ENCODE measurements around the gene PLOD1. TPM values are rescaled to one million over a fixed set of nuclear protein-coding genes. Genes with fewer than 3 reads are reported as not detected.

Gene PLOD1
- total and polyA plus RNA-seq, 5 donors from 2014 or later, result 2.2 to 6.6 (median 3.2) TPM

DNA sequence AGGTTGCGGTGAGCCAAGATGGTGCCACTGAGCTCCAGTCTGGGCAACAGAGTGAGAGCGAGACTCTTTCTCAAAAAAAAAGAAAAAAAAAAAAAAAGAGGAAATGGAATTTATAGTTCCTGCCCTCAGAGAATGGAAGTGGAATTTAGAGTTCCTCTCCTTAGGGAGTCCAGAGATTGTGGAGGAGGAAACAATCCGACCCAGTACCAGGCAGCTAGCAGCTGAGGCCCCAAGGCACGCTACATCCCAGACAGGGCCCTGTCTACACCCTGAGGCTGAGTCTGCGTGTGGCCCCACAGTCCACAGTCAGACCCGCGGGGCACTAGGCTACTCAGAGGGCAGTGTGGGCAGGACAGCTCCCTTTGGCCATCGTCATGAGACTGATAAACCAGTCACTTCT is 43.8 kb downstream of the PLOD1 start:
- Histone ChIP-seq H3K27ac (ENCODE audit: insufficient read depth, low read length, poor library complexity, severe bottlenecking) (no peak overlapping the region), H3K4me3 (ENCODE audit: low read depth, low read length) (no peak overlapping the region), H3K27me3 (ENCODE audit: control insufficient read depth, insufficient read depth, low read length) (no peaks in the 10 kb centered on the region), H3K36me3 (ENCODE audit: control insufficient read depth, insufficient read depth, low read length) (peaks cover 8% of the 10 kb centered on the region), H3K9me3 (ENCODE audit: control insufficient read depth in 2 of 2, low read length in 2 of 2) (no peaks in the 10 kb centered on the region), H3K4me1 (ENCODE audit: control insufficient read depth, insufficient read depth, low read length, poor library complexity, severe bottlenecking) (peaks cover 23% of the 10 kb centered on the region)
- Mint-ChIP-seq H3K4me1 (peaks cover 13 to 33% (median 20%) of the 10 kb centered on the region in 4 donors), H3K27me3 (no peaks in the 10 kb centered on the region), H3K9me3 (peaks cover 0 to 2% (median 0%) of the 10 kb centered on the region in 7 donors), H3K4me3 (peak overlapping the region in 2 of 4 donors; percentile 36 to 52), H3K36me3 (no peaks in the 10 kb centered on the region), H3K27ac (no peak overlapping the region)
- DNase-seq (no peak), ATAC-seq (ENCODE audit: low read depth in 2 of 2) (no peak)

GRCh38 chr1:11979028-11979850 is 44.7 kb downstream of the PLOD1 start:
- peak overlapping the region; percentile 88 to 96 (median 92) for H3K4me3 Mint-ChIP-seq
- peaks cover 15% of the 10 kb centered on the region for H3K36me3 ChIP-seq (ENCODE audit: control insufficient read depth, insufficient read depth, low read length)
- peak overlapping the region; percentile 38 to 94 (median 92) for H3K27ac Mint-ChIP-seq
- peaks cover 13 to 43% (median 28%) of the 10 kb centered on the region in 4 donors for H3K4me1 Mint-ChIP-seq
- H3K27me3 ChIP-seq (ENCODE audit: control insufficient read depth, insufficient read depth, low read length), result no peaks in the 10 kb centered on the region
- H3K9me3 Mint-ChIP-seq, result peaks cover 0 to 2% (median 0%) of the 10 kb centered on the region in 7 donors
- DNase-seq (no peak), ATAC-seq (ENCODE audit: low read depth in 2 of 2) (no peak)
- peak overlapping the region; percentile 98 for H3K27ac ChIP-seq (ENCODE audit: insufficient read depth, low read length, poor library complexity, severe bottlenecking)
- peak overlapping the region; percentile 74 for H3K4me3 ChIP-seq (ENCODE audit: low read depth, low read length)
- H3K4me1 ChIP-seq (ENCODE audit: control insufficient read depth, insufficient read depth, low read length, poor library complexity, severe bottlenecking), result peaks cover 23% of the 10 kb centered on the region
- H3K36me3 Mint-ChIP-seq, result peaks cover 9% of the 10 kb centered on the region
- no peaks in the 10 kb centered on the region for H3K9me3 ChIP-seq (ENCODE audit: control insufficient read depth in 2 of 2, low read length in 2 of 2)
- no peaks in the 10 kb centered on the region for H3K27me3 Mint-ChIP-seq

DNA sequence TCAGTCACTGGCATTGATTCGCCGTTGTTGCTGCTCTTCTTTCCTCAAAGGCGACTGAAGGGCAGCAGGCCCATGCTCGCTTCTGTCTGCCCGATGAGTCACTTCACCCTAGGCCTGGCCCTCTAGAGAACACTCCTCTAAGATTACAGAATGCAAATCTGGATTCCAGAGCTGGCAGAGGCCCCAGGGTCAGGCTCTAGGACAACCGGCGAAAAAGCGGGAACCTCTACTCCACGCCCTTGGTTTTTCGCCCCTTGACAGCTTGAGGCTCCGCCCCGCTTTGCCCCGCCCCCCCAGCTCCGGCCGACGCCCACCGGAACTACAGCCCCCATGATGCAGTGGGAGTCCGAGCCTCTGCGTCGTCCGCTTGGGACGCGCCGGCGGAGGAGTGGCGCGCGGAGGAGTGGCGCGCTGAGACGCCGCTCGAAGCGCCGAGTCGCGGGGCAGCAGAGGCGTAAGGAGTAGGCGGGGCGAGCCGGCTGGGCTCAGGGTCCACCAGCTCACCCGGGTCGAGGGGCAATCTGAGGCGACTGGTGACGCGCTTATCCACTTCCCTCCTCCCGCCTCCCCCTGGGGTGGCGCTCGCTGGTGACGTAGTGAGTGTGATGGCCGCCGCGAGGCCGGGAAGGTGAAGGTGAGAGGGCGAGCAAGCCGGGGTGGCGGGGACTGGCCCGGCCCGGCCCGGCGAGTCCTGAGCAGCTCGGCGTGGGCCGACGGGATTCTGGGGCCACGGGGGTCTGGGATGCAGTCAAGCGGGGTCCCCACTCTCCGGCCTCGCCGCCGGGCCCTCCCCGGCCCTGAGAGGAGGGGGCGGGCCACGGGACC is 45.5 kb downstream of the PLOD1 start, which contains the start of gene MFN2:
TSS of gene MFN2 (plus strand) at position 594 of the 825 bp plus-strand sequence. CDS start 8,725 bp downstream, outside the sequence.
- peak within 1 kb of the TSS; percentile 98 for H3K27ac ChIP-seq (ENCODE audit: insufficient read depth, low read length, poor library complexity, severe bottlenecking)
- peak; percentile 91 to 96 (median 95) for DNase-seq
- H3K27me3 ChIP-seq (ENCODE audit: control insufficient read depth, insufficient read depth, low read length), result no peaks in the 10 kb centered on the region
- Mint-ChIP-seq H3K36me3 (peaks cover 14% of the 10 kb centered on the region), H3K27ac (peak within 1 kb of the TSS; percentile 88 to 94 (median 92)), H3K9me3 (peaks cover 0 to 2% (median 0%) of the 10 kb centered on the region in 7 donors), H3K27me3 (no peaks in the 10 kb centered on the region), H3K4me3 (peak within 1 kb of the TSS; percentile 92 to 97 (median 96)), H3K4me1 (peaks cover 13 to 51% (median 32%) of the 10 kb centered on the region in 4 donors)
- ATAC-seq (ENCODE audit: low read depth in 2 of 2), result peak; percentile 94 to 96
- peaks cover 23% of the 10 kb centered on the region for H3K4me1 ChIP-seq (ENCODE audit: control insufficient read depth, insufficient read depth, low read length, poor library complexity, severe bottlenecking)
- no peaks in the 10 kb centered on the region for H3K9me3 ChIP-seq (ENCODE audit: control insufficient read depth in 2 of 2, low read length in 2 of 2)
- peak within 1 kb of the TSS; percentile 90 for H3K4me3 ChIP-seq (ENCODE audit: low read depth, low read length)
- H3K36me3 ChIP-seq (ENCODE audit: control insufficient read depth, insufficient read depth, low read length), result peaks cover 24% of the 10 kb centered on the region

DNA sequence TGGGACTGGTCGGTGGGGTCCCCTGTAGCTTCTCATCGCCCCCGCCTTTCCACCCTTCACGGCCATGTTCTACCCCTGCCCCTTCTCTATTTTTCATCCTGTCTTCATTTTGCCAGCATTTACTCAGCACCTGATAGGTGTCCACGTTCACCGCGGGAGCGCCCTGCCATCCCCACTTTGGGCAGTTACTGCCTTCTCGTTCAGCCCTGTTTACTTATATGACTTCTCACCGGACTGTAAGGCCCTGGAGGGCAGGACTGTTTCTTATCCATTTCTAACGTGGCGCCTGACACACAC is 46.1 kb downstream of the PLOD1 start:
- Mint-ChIP-seq H3K4me3 (peak overlapping the region; percentile 92 to 97 (median 96)), H3K4me1 (peaks cover 13 to 52% (median 35%) of the 10 kb centered on the region in 4 donors), H3K36me3 (peaks cover 14% of the 10 kb centered on the region), H3K27ac (peak overlapping the region in 2 of 3 donors; percentile 90 to 94), H3K9me3 (no peaks in the 10 kb centered on the region), H3K27me3 (no peaks in the 10 kb centered on the region)
- Histone ChIP-seq H3K36me3 (ENCODE audit: control insufficient read depth, insufficient read depth, low read length) (peaks cover 26% of the 10 kb centered on the region), H3K27me3 (ENCODE audit: control insufficient read depth, insufficient read depth, low read length) (no peaks in the 10 kb centered on the region), H3K27ac (ENCODE audit: insufficient read depth, low read length, poor library complexity, severe bottlenecking) (peak overlapping the region; percentile 98), H3K4me1 (ENCODE audit: control insufficient read depth, insufficient read depth, low read length, poor library complexity, severe bottlenecking) (peaks cover 23% of the 10 kb centered on the region), H3K9me3 (ENCODE audit: control insufficient read depth in 2 of 2, low read length in 2 of 2) (no peaks in the 10 kb centered on the region), H3K4me3 (ENCODE audit: low read depth, low read length) (peak overlapping the region; percentile 90)
- DNase-seq (no peak), ATAC-seq (ENCODE audit: low read depth in 2 of 2) (no peak)

DNA sequence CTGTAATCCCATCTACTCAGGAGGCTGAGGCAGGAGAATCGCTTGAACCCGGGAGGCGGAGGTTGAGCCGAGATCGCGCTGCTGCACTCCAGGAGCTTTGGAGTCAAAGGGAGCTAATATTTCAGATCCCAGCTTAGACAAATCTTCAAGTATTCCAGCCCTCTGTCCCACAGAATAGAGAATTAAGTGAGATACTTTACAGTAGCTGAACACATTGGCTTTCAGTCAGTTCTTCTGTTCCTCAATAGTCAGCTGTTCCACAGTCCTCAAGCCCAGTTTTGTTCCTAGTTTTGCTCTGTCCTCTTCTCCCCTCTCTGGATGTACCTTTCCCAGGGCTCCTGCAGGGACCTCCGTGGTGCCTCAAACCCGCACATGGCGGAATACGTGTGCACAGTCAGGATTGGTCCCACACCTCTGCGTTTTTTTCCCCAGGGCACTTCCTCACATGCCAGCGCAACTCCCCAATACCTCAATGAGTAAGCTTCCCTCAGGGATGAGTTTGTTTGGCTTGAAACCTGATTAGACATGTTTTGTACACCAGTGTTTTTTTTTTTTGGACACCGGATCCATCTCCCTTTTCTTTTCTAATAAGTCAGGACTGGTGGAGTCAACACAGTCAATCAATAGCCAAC is 47.0 kb downstream of the PLOD1 start:
- peaks cover 13 to 59% (median 38%) of the 10 kb centered on the region in 4 donors for H3K4me1 Mint-ChIP-seq
- DNase-seq (no peak), ATAC-seq (ENCODE audit: low read depth in 2 of 2) (no peak)
- H3K4me3 Mint-ChIP-seq, result peak overlapping the region; percentile 89 to 97 (median 94)
- H3K9me3 Mint-ChIP-seq, result no peaks in the 10 kb centered on the region
- Histone ChIP-seq H3K9me3 (ENCODE audit: control insufficient read depth in 2 of 2, low read length in 2 of 2) (no peaks in the 10 kb centered on the region), H3K27me3 (ENCODE audit: control insufficient read depth, insufficient read depth, low read length) (no peaks in the 10 kb centered on the region), H3K36me3 (ENCODE audit: control insufficient read depth, insufficient read depth, low read length) (peaks cover 33% of the 10 kb centered on the region), H3K4me1 (ENCODE audit: control insufficient read depth, insufficient read depth, low read length, poor library complexity, severe bottlenecking) (peaks cover 23% of the 10 kb centered on the region), H3K27ac (ENCODE audit: insufficient read depth, low read length, poor library complexity, severe bottlenecking) (no peak overlapping the region), H3K4me3 (ENCODE audit: low read depth, low read length) (peak overlapping the region; percentile 90)
- no peaks in the 10 kb centered on the region for H3K27me3 Mint-ChIP-seq
- H3K27ac Mint-ChIP-seq, result peak overlapping the region; percentile 72 to 94 (median 90)
- peaks cover 21% of the 10 kb centered on the region for H3K36me3 Mint-ChIP-seq

DNA sequence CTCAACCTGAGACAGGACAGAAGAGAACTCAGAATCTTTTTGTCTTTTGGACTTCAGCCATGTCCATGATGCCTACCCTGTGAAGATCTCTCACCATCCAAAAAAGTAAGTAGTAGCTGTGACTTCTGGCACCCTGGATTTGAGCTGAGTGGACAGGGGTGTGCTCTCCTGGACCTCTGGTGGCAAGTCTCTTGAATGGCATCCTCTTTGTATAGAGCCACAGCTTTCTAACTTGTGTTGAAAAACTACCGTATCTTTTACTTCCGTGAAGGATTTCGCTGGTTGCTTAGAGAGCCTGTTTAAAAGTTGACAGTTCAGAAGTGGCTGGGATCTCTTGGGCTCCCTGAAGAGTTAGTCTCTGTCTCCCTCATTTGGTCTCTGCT is 47.5 kb downstream of the PLOD1 start:
- H3K9me3 ChIP-seq (ENCODE audit: control insufficient read depth in 2 of 2, low read length in 2 of 2), result no peaks in the 10 kb centered on the region
- Mint-ChIP-seq H3K27ac (peak overlapping the region; percentile 72 to 94 (median 90)), H3K36me3 (peaks cover 21% of the 10 kb centered on the region), H3K4me1 (peaks cover 13 to 59% (median 38%) of the 10 kb centered on the region in 4 donors), H3K27me3 (no peaks in the 10 kb centered on the region), H3K9me3 (no peaks in the 10 kb centered on the region), H3K4me3 (peak overlapping the region; percentile 89 to 97 (median 94))
- H3K4me1 ChIP-seq (ENCODE audit: control insufficient read depth, insufficient read depth, low read length, poor library complexity, severe bottlenecking), result peaks cover 23% of the 10 kb centered on the region
- H3K36me3 ChIP-seq (ENCODE audit: control insufficient read depth, insufficient read depth, low read length), result peaks cover 33% of the 10 kb centered on the region
- ATAC-seq (ENCODE audit: low read depth in 2 of 2) (no peak), DNase-seq (peak in 1 of 3 donors; percentile 44)
- no peak overlapping the region for H3K27ac ChIP-seq (ENCODE audit: insufficient read depth, low read length, poor library complexity, severe bottlenecking)
- no peaks in the 10 kb centered on the region for H3K27me3 ChIP-seq (ENCODE audit: control insufficient read depth, insufficient read depth, low read length)
- H3K4me3 ChIP-seq (ENCODE audit: low read depth, low read length), result no peak overlapping the region

DNA sequence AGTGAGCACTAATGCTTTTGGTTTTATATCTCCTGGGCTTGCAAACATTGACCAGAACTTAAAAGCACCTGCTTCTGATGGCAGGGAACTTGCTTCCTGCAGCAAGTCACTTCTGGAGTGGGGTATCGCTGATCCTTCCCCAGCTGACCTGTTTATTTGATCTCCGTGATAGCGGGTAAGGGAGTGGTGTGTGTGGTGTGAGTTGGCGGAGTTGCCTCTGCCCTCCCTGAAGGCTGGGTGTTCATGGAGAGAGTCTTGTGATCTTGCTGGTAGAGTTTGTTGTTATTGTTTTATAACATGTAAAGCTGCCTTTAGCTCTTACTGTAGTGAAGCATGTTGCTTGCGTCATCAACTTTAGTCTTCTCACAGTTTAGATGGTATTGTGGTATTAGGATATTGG is 49.6 kb downstream of the PLOD1 start:
- ATAC-seq (ENCODE audit: low read depth in 2 of 2), result no peak
- H3K27ac Mint-ChIP-seq, result peak overlapping the region in 1 of 3 donors; percentile 41
- Histone ChIP-seq H3K4me3 (ENCODE audit: low read depth, low read length) (no peak overlapping the region), H3K27ac (ENCODE audit: insufficient read depth, low read length, poor library complexity, severe bottlenecking) (no peak overlapping the region), H3K9me3 (ENCODE audit: control insufficient read depth in 2 of 2, low read length in 2 of 2) (no peaks in the 10 kb centered on the region), H3K36me3 (ENCODE audit: control insufficient read depth, insufficient read depth, low read length) (peaks cover 39% of the 10 kb centered on the region), H3K4me1 (ENCODE audit: control insufficient read depth, insufficient read depth, low read length, poor library complexity, severe bottlenecking) (peaks cover 23% of the 10 kb centered on the region), H3K27me3 (ENCODE audit: control insufficient read depth, insufficient read depth, low read length) (no peaks in the 10 kb centered on the region)
- peaks cover 25% of the 10 kb centered on the region for H3K36me3 Mint-ChIP-seq
- no peaks in the 10 kb centered on the region for H3K27me3 Mint-ChIP-seq
- H3K9me3 Mint-ChIP-seq, result no peaks in the 10 kb centered on the region
- peaks cover 13 to 62% (median 44%) of the 10 kb centered on the region in 4 donors for H3K4me1 Mint-ChIP-seq
- DNase-seq, result no peak
- no peak overlapping the region for H3K4me3 Mint-ChIP-seq
